ENCODE results near the gene LRRC36.

LRRC36 gene

DNA sequence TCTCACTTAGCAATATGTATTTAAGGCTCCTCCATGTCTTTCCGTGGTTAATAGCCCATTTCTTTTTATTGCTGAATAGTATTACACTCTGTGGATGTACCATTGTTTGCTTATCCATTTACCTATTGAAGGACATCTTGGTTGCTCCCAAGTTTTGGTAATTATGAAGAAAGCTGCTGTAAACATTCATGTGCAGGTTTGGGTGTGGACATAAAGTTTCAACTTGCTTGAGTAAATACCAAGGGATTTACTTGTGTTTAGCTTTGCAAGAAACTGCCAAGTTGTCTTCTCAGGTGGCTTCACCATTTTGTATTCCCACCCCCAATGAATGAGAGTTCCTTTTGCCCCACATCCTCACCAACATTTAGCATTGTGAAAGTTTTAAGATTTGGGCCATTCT, 9.5 kb downstream of the LRRC36 start:
- no peaks in the 10 kb centered on the region for H3K27me3 ChIP-seq (ENCODE audit: low read depth, low read length)
- no peak overlapping the region for H3K27ac ChIP-seq (ENCODE audit: low read length)
- H3K79me2 ChIP-seq (ENCODE audit: low read length) = no peaks in the 10 kb centered on the region
- H3K4me1 ChIP-seq (ENCODE audit: low read length) = no peaks in the 10 kb centered on the region
- H3K4me2 ChIP-seq (ENCODE audit: low read length) = no peak overlapping the region
- TF ChIP-seq, protein P1, sequence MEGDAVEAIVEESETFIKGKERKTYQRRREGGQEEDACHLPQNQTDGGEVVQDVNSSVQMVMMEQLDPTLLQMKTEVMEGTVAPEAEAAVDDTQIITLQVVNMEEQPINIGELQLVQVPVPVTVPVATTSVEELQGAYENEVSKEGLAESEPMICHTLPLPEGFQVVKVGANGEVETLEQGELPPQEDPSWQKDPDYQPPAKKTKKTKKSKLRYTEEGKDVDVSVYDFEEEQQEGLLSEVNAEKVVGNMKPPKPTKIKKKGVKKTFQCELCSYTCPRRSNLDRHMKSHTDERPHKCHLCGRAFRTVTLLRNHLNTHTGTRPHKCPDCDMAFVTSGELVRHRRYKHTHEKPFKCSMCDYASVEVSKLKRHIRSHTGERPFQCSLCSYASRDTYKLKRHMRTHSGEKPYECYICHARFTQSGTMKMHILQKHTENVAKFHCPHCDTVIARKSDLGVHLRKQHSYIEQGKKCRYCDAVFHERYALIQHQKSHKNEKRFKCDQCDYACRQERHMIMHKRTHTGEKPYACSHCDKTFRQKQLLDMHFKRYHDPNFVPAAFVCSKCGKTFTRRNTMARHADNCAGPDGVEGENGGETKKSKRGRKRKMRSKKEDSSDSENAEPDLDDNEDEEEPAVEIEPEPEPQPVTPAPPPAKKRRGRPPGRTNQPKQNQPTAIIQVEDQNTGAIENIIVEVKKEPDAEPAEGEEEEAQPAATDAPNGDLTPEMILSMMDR (IDR thresholded peaks at IDR 0.05; ENCODE audit: low read depth, low read length) = no peak
- no peak for TF ChIP-seq EZH2phosphoT487 (IDR thresholded peaks at IDR 0.05; ENCODE audit: low read depth)
- H3K9me3 ChIP-seq (ENCODE audit: insufficient read depth, low read length) = no peaks in the 10 kb centered on the region
- no peaks in the 10 kb centered on the region for H3K36me3 ChIP-seq (replicated peaks; ENCODE audit: low read depth, low read length)
- no peaks in the 10 kb centered on the region for H4K20me1 ChIP-seq (ENCODE audit: insufficient read depth, low read length)
- no peak overlapping the region for H3K9ac ChIP-seq (ENCODE audit: low read length)
- no peak overlapping the region for H2AFZ ChIP-seq (ENCODE audit: low read depth, low read length)
- no peak overlapping the region for H3K4me3 ChIP-seq (ENCODE audit: low read length)

DNA sequence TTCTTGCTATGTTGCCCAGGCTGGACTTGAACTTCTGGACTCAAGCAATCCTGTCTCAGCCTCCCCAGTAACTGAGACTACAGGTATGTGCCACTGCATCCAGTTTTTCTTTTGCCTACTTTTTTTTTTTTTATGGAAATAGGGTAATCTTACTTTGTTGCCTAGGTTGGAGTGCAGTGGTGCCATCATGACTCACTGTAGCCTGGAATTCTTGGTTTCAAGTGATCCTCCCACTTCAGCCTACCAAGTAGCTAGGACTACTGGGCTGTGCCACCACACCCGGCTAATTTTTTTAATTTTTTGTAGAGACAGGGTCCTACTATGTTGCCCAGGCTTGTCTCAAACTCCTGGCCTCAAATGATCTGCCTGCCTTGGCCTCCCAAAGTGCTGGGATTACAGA, 10.0 kb downstream of the LRRC36 start:
- H3K36me3 ChIP-seq (replicated peaks; ENCODE audit: low read depth, low read length) = no peaks in the 10 kb centered on the region

DNA sequence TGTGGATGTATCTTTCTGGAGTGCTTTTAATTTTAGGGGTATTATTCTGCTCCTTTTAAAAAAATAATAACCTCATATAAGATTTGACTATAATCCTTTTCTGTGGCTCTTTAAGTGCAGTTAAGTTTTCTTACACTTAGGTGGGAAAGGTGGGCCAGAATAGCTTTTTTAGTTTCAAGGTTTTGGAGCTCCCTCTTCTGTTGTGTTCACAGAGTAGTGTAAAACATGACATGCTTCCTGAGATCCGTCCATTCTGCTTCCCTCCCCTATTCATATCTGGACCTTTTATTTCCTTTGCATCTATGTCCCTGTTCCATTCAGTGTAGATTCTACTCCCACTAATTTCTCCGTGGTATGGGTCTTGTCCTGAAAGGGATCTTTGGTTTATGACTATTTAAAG, 12.8 kb downstream of the LRRC36 start:
- Histone ChIP-seq H3K9ac (ENCODE audit: low read length) (no peak overlapping the region), H3K4me3 (ENCODE audit: low read length) (no peak overlapping the region)
- TF ChIP-seq EZH2phosphoT487 (IDR thresholded peaks at IDR 0.05; ENCODE audit: low read depth) = no peak
- TF ChIP-seq, protein P1 (IDR thresholded peaks at IDR 0.05; ENCODE audit: low read depth, low read length) = peak; percentile 68

More for the DNA sequence above, 10.0 kb downstream of the LRRC36 start:
- Histone ChIP-seq H3K4me2 (ENCODE audit: low read length) (no peak overlapping the region), H3K4me1 (ENCODE audit: low read length) (no peaks in the 10 kb centered on the region), H3K9ac (ENCODE audit: low read length) (no peak overlapping the region), H3K4me3 (ENCODE audit: low read length) (no peak overlapping the region), H3K27me3 (ENCODE audit: low read depth, low read length) (no peaks in the 10 kb centered on the region), H3K79me2 (ENCODE audit: low read length) (no peaks in the 10 kb centered on the region), H4K20me1 (ENCODE audit: insufficient read depth, low read length) (no peaks in the 10 kb centered on the region), H2AFZ (ENCODE audit: low read depth, low read length) (no peak overlapping the region), H3K27ac (ENCODE audit: low read length) (no peak overlapping the region), H3K9me3 (ENCODE audit: insufficient read depth, low read length) (no peaks in the 10 kb centered on the region)
- TF ChIP-seq EZH2phosphoT487 (IDR thresholded peaks at IDR 0.05; ENCODE audit: low read depth) = no peak
- TF ChIP-seq, protein P1 (IDR thresholded peaks at IDR 0.05; ENCODE audit: low read depth, low read length) = no peak

DNA sequence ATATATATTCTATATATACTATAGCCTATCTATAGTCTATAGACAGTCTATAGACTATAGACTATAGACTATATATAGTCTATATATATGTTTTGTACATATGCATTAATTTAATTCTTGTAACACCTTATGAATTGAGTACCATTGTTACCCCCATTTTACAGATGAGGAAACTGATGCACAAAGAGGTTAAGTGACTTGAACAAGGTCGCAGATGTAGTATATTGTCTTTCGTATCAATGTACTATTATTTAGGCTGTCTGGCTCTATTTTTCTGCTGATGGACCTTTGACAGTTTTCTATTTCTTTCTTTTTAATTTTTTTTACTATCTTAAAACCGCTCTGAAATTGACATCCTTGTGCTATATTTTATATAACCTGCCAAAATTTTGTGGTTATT, 14.6 kb downstream of the LRRC36 start:
- Histone ChIP-seq H3K27ac (ENCODE audit: low read length) (no peak overlapping the region), H4K20me1 (ENCODE audit: insufficient read depth, low read length) (no peaks in the 10 kb centered on the region), H3K36me3 (replicated peaks; ENCODE audit: low read depth, low read length) (no peaks in the 10 kb centered on the region), H3K4me2 (ENCODE audit: low read length) (no peak overlapping the region), H3K27me3 (ENCODE audit: low read depth, low read length) (no peaks in the 10 kb centered on the region), H3K79me2 (ENCODE audit: low read length) (no peaks in the 10 kb centered on the region), H3K9ac (ENCODE audit: low read length) (no peak overlapping the region), H3K4me1 (ENCODE audit: low read length) (no peaks in the 10 kb centered on the region), H2AFZ (ENCODE audit: low read depth, low read length) (no peak overlapping the region), H3K4me3 (ENCODE audit: low read length) (no peak overlapping the region), H3K9me3 (ENCODE audit: insufficient read depth, low read length) (no peaks in the 10 kb centered on the region)
- TF ChIP-seq EZH2phosphoT487 (IDR thresholded peaks at IDR 0.05; ENCODE audit: low read depth) = no peak
- TF ChIP-seq, protein P1 (IDR thresholded peaks at IDR 0.05; ENCODE audit: low read depth, low read length) = no peak

More for the DNA sequence above, 12.8 kb downstream of the LRRC36 start:
- no peaks in the 10 kb centered on the region for H3K79me2 ChIP-seq (ENCODE audit: low read length)
- H3K4me1 ChIP-seq (ENCODE audit: low read length) = no peaks in the 10 kb centered on the region
- no peaks in the 10 kb centered on the region for H3K36me3 ChIP-seq (replicated peaks; ENCODE audit: low read depth, low read length)
- H4K20me1 ChIP-seq (ENCODE audit: insufficient read depth, low read length) = no peaks in the 10 kb centered on the region
- no peak overlapping the region for H3K4me2 ChIP-seq (ENCODE audit: low read length)
- H2AFZ ChIP-seq (ENCODE audit: low read depth, low read length) = no peak overlapping the region
- no peaks in the 10 kb centered on the region for H3K9me3 ChIP-seq (ENCODE audit: insufficient read depth, low read length)
- no peaks in the 10 kb centered on the region for H3K27me3 ChIP-seq (ENCODE audit: low read depth, low read length)
- H3K27ac ChIP-seq (ENCODE audit: low read length) = no peak overlapping the region
